ENCODE results near the gene CBARP.

- TF ChIP-seq CTCF (IDR thresholded peaks at IDR 0.05) (no peak), POLR2A (IDR thresholded peaks at IDR 0.05) (no peak)
These were observed 13.0 kb downstream of the CBARP start for GRCh38 chr19:1224847-1225246.
